Lower leg skin (tissue), 4 donors: ENCODE measurements around the gene CS. TPM values are rescaled to one million over a fixed set of nuclear protein-coding genes. Genes with fewer than 3 reads are reported as not detected.
A peak's percentile ranks its signal among the peaks of the same experiment; 100 is the strongest.

ENCODE experiments used
- DNase-seq, 2 donors: peaks; one replicate each; pipeline ENCODE4 v3.0.0-alpha.2; 2019; ENCODE audit warnings: low spot score in 2 of 2
- H3K4me3 ChIP-seq: fragments of 200-600 bp; sonication (generic); 2 replicates; pipeline ENCODE4 v1.5.1; 2017; ENCODE audit warnings: mild to moderate bottlenecking, low read depth; ENCODE audit not compliant: poor library complexity, severe bottlenecking
- CTCF ChIP-seq, 3 donors: fragments of 450-650 bp; IDR thresholded peaks; one replicate each; pipeline ENCODE4 v1.5.1; 2016; ENCODE audit warnings: antibody characterized with exemption in 3 of 3, mild to moderate bottlenecking in 3 of 3, moderate library complexity in 2 of 3
- POLR2A ChIP-seq, 2 donors: fragments of 450-650 bp; IDR thresholded peaks; one replicate each; pipeline ENCODE4 v1.6.1; 2016 to 2017; ENCODE audit warnings: antibody characterized with exemption in 2 of 2, mild to moderate bottlenecking in 1 of 2, moderate library complexity in 1 of 2
- WGBS, 2 donors: methylation state at CpG; one replicate each; pipeline ENCODE4 v1.1.5; 2018; 5-methylcytosine and 5-hydroxymethylcytosine counted together
- intact Hi-C: fragments of 100-400 bp; cut with DNase I; formaldehyde crosslinking; loops from one replicate; pipeline ENCODE4 v1.15.0; 2023; ENCODE audit warnings: low total_unique reads
- total RNA-seq, 4 donors: library from RNA; depleted of rRNA; stranded (reverse); fragments of >200 nt; gene quantifications; one replicate each; pipeline ENCODE4 v1.1.0, GENCODE V29; 2016

CS gene
- total RNA-seq, 4 donors from 2014 or later = 118 to 156 (median 150) TPM

- DNase-seq = peak; percentile 98 to 100
- peak in 1 of 2 donors; percentile 94 for TF ChIP-seq POLR2A (IDR thresholded peaks at IDR 0.05)
- no peak for TF ChIP-seq CTCF (IDR thresholded peaks at IDR 0.05)
- intact Hi-C loops = loop anchor here (2.0 kb wide), 1 partner anchor 53 kb away; no protein-coding TSS in a partner anchor
- peak within 1 kb of the TSS; percentile 83 for H3K4me3 ChIP-seq
- WGBS, 2 donors = 0% methylated on average over 35 to 42 of the region's 42 CpGs
Measured at GRCh38 chr12:56221757-56222530, 78.2 kb downstream of the CS start, which contains the start of gene RNF41. TSS of gene RNF41 (minus strand) at chr12:56221922. CDS start at chr12:56214047, 7,875 bp downstream.

Other genes with a start within 250 kb of the CS start
- 100 to 1,000 TPM; 177 to 209 (median 202) TPM for gene ERBB3, start 220.2 kb downstream of the CS start, total RNA-seq
- gene PA2G4, start 195.8 kb downstream of the CS start, total RNA-seq = 100 to 1,000 TPM; 118 to 201 (median 130) TPM
- 1,000 to 10,000 TPM; 3,201 to 5,967 (median 4,725) TPM for gene RPL41, start 183.7 kb downstream of the CS start, total RNA-seq
- 1 to 10 TPM; 3.4 to 4.4 (median 3.7) TPM for gene ZC3H10, start 182.1 kb downstream of the CS start, total RNA-seq
- 10 to 100 TPM; 51.2 to 84.1 (median 64.9) TPM for gene ESYT1, start 172.1 kb downstream of the CS start, total RNA-seq
- 10 to 100 TPM in 3 of 4 donors, 1 to 10 TPM in 1; 9.0 to 40.1 (median 22.5) TPM for gene MYL6B, start 147.7 kb downstream of the CS start, total RNA-seq
- 1,000 to 10,000 TPM in 1 of 4 donors, 100 to 1,000 TPM in 3; 700 to 1,156 (median 824) TPM for gene MYL6, start 142.0 kb downstream of the CS start, total RNA-seq
- 10 to 100 TPM; 55.3 to 90.5 (median 63.5) TPM for gene SMARCC2, start 110.8 kb downstream of the CS start, total RNA-seq
- 10 to 100 TPM; 33.3 to 46.5 (median 42.1) TPM for gene RNF41, start 78.4 kb downstream of the CS start, total RNA-seq
- gene NABP2, start 76.0 kb downstream of the CS start, total RNA-seq = 10 to 100 TPM in 3 of 4 donors, 1 to 10 TPM in 1; 9.9 to 23.1 (median 17.9) TPM
- gene SLC39A5, start 70.3 kb downstream of the CS start, total RNA-seq = not detected
- gene ANKRD52, start 41.9 kb downstream of the CS start, total RNA-seq = 10 to 100 TPM; 15.6 to 22.3 (median 18.7) TPM
- 10 to 100 TPM in 1 of 4 donors, 1 to 10 TPM in 3; 2.8 to 11.0 (median 5.8) TPM for gene COQ10A, start 33.4 kb downstream of the CS start, total RNA-seq
- gene CNPY2, start 15.7 kb upstream of the CS start, total RNA-seq = 10 to 100 TPM; 23.3 to 40.9 (median 37.7) TPM
- 10 to 100 TPM; 24.2 to 60.1 (median 28.9) TPM for gene PAN2, start 33.7 kb upstream of the CS start, total RNA-seq
- gene IL23A, start 38.6 kb upstream of the CS start, total RNA-seq = under 1 TPM in 1 of 4 donors, not detected in 3; 0.45 TPM
- gene STAT2, start 59.8 kb upstream of the CS start, total RNA-seq = 10 to 100 TPM; 60.8 to 98.4 (median 92.5) TPM
- gene APOF, start 62.5 kb upstream of the CS start, total RNA-seq = not detected
- 1 to 10 TPM; 2.9 to 6.5 (median 3.7) TPM for gene TIMELESS, start 149.1 kb upstream of the CS start, total RNA-seq
- not detected for gene MIP, start 154.3 kb upstream of the CS start, total RNA-seq
- 1 to 10 TPM; 1.3 to 2.3 (median 2.1) TPM for gene SPRYD4, start 168.2 kb upstream of the CS start, total RNA-seq
- gene GLS2, start 187.8 kb upstream of the CS start, total RNA-seq = 10 to 100 TPM in 1 of 4 donors, 1 to 10 TPM in 3; 4.3 to 12.6 (median 6.8) TPM
- gene RBMS2, start 221.5 kb upstream of the CS start, total RNA-seq = 10 to 100 TPM; 12.7 to 14.9 (median 13.7) TPM